ENCODE measurements around the gene DNPEP.

DNA sequence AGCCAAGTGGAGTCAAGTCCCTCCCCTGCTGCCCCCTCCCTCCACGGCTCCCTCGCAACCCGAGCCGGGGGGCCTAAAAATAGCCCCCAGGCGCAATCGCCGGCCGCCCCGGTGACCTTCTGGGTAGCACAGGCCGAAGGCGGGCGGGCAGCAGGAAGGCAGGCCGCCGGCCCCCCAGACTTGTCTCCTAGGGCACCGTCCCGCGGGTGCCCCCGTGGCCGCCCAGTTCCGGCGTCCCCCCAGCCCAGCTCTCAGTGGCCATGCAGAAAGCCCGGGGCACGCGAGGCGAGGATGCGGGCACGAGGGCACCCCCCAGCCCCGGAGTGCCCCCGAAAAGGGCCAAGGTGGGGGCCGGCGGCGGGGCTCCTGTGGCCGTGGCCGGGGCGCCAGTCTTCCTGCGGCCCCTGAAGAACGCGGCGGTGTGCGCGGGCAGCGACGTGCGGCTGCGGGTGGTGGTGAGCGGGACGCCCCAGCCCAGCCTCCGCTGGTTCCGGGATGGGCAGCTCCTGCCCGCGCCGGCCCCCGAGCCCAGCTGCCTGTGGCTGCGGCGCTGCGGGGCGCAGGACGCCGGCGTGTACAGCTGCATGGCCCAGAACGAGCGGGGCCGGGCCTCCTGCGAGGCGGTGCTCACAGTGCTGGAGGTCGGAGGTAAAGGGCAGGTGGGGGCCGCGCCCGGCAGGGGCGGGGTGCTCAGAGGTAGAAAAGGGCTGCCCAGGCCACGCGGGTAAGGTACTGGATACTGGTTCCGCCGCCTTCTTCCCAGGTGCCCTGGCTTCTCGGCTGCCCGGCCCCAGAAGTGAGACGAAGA is 47.2 kb upstream of the DNPEP start, which contains the start of gene SPEG:
- TF ChIP-seq, protein P1, sequence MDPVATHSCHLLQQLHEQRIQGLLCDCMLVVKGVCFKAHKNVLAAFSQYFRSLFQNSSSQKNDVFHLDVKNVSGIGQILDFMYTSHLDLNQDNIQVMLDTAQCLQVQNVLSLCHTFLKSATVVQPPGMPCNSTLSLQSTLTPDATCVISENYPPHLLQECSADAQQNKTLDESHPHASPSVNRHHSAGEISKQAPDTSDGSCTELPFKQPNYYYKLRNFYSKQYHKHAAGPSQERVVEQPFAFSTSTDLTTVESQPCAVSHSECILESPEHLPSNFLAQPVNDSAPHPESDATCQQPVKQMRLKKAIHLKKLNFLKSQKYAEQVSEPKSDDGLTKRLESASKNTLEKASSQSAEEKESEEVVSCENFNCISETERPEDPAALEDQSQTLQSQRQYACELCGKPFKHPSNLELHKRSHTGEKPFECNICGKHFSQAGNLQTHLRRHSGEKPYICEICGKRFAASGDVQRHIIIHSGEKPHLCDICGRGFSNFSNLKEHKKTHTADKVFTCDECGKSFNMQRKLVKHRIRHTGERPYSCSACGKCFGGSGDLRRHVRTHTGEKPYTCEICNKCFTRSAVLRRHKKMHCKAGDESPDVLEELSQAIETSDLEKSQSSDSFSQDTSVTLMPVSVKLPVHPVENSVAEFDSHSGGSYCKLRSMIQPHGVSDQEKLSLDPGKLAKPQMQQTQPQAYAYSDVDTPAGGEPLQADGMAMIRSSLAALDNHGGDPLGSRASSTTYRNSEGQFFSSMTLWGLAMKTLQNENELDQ (tag by site-specific recombination; IDR thresholded peaks at IDR 0.05; ENCODE audit: low read depth) = no peak
- TF ChIP-seq, protein P2, sequence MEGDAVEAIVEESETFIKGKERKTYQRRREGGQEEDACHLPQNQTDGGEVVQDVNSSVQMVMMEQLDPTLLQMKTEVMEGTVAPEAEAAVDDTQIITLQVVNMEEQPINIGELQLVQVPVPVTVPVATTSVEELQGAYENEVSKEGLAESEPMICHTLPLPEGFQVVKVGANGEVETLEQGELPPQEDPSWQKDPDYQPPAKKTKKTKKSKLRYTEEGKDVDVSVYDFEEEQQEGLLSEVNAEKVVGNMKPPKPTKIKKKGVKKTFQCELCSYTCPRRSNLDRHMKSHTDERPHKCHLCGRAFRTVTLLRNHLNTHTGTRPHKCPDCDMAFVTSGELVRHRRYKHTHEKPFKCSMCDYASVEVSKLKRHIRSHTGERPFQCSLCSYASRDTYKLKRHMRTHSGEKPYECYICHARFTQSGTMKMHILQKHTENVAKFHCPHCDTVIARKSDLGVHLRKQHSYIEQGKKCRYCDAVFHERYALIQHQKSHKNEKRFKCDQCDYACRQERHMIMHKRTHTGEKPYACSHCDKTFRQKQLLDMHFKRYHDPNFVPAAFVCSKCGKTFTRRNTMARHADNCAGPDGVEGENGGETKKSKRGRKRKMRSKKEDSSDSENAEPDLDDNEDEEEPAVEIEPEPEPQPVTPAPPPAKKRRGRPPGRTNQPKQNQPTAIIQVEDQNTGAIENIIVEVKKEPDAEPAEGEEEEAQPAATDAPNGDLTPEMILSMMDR (tag by site-specific recombination; IDR thresholded peaks at IDR 0.05) = no peak
- no peak for TF ChIP-seq ZNF558 (tag by site-specific recombination; IDR thresholded peaks at IDR 0.05)
- TF ChIP-seq MEIS1 (CRISPR knock-in tag; IDR thresholded peaks at IDR 0.05; ENCODE audit: borderline replicate concordance) = no peak
- TF ChIP-seq, protein P3, sequence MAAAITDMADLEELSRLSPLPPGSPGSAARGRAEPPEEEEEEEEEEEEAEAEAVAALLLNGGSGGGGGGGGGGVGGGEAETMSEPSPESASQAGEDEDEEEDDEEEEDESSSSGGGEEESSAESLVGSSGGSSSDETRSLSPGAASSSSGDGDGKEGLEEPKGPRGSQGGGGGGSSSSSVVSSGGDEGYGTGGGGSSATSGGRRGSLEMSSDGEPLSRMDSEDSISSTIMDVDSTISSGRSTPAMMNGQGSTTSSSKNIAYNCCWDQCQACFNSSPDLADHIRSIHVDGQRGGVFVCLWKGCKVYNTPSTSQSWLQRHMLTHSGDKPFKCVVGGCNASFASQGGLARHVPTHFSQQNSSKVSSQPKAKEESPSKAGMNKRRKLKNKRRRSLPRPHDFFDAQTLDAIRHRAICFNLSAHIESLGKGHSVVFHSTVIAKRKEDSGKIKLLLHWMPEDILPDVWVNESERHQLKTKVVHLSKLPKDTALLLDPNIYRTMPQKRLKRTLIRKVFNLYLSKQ (tag by site-specific recombination; IDR thresholded peaks at IDR 0.05; ENCODE audit: borderline replicate concordance) = no peak
- no peak for TF ChIP-seq ZNF48 (tag by site-specific recombination; IDR thresholded peaks at IDR 0.05)
